HEK293 (cell line): ENCODE measurements around the gene CD28.

Experiments used
- CTCF ChIA-PET: fragments of 350-600 bp; formaldehyde crosslinking; extraction: SDS; loops from one replicate; lab custom pipeline; 2021; ENCODE audit warnings: antibody characterized with exemption; lab: Yijun Ruan, JAX
- POLR2A ChIA-PET: fragments of 300-600 bp; formaldehyde crosslinking; extraction: SDS; loops from one replicate; lab custom pipeline; 2020; ENCODE audit warnings: antibody characterized with exemption, inconsistent platforms; lab: Yijun Ruan, JAX
- H3K27ac ChIP-seq: fragments of 200-500 bp; sonication (Bioruptor generic); 2 replicates; pipeline ENCODE4 v1.5.1; 2014; ENCODE audit warnings: low read depth, low read length, control low read depth, inconsistent platforms; ENCODE audit errors: extremely low read depth
- H3K36me3 ChIP-seq, 2 experiments: fragments of 200-500 bp in 1 of 2; sonication (Bioruptor generic) in 1 of 2; 1 replicate in 1 of 2; 2 replicates in 1 of 2; pipeline ENCODE4 v1.5.1; 2014 to 2017; ENCODE audit warnings: inconsistent platforms in 2 of 2, low read length in 2 of 2; ENCODE audit not compliant: control insufficient read depth in 2 of 2, insufficient read depth in 1 of 2
- H3K4me1 ChIP-seq: fragments of 200-500 bp; sonication (Bioruptor generic); 2 replicates; pipeline ENCODE4 v1.5.1; 2014; ENCODE audit warnings: mild to moderate bottlenecking, low read length, inconsistent platforms; ENCODE audit not compliant: control insufficient read depth, insufficient read depth
- H3K4me3 ChIP-seq: 2 replicates; pipeline ENCODE4 v1.5.1; 2011; ENCODE audit warnings: low read depth, mild to moderate bottlenecking, control low read depth, low read length, moderate library complexity
- H3K9me3 ChIP-seq: fragments of 200-500 bp; sonication (Bioruptor generic); 2 replicates; pipeline ENCODE4 v1.5.1; 2014; ENCODE audit warnings: low read depth, low read length, inconsistent platforms; ENCODE audit not compliant: control insufficient read depth, insufficient read depth
- OVOL3 ChIP-seq: fragments of 450-650 bp; formaldehyde crosslinking; IDR thresholded peaks from 2 replicates; pipeline ENCODE4 v1.5.1; 2016; ENCODE audit warnings: missing biosample characterization, missing genetic modification characterization
- REPIN1 ChIP-seq: fragments of 450-650 bp; formaldehyde crosslinking; IDR thresholded peaks from 2 replicates; pipeline ENCODE4 v1.5.1; 2017; ENCODE audit warnings: missing biosample characterization, missing genetic modification characterization, low read depth
- SP3 ChIP-seq: fragments of 450-650 bp; formaldehyde crosslinking; IDR thresholded peaks from 2 replicates; pipeline ENCODE4 v1.5.1; 2016; ENCODE audit warnings: missing biosample characterization, missing genetic modification characterization
- SP7 ChIP-seq: fragments of 450-650 bp; formaldehyde crosslinking; IDR thresholded peaks from 2 replicates; pipeline ENCODE4 v1.5.1; 2016; ENCODE audit warnings: missing biosample characterization, missing genetic modification characterization
- ZBTB11 ChIP-seq: fragments of 450-650 bp; formaldehyde crosslinking; conservative IDR thresholded peaks from 2 replicates; pipeline ENCODE4 v1.5.1; 2016; ENCODE audit warnings: low read depth, missing biosample characterization, missing genetic modification characterization
- ZBTB26 ChIP-seq: fragments of 450-650 bp; formaldehyde crosslinking; optimal IDR thresholded peaks from 2 replicates; pipeline ENCODE3; 2016; ENCODE audit warnings: missing biosample characterization, mild to moderate bottlenecking, missing genetic modification characterization
- ZIC2 ChIP-seq: fragments of 450-650 bp; formaldehyde crosslinking; IDR thresholded peaks from 2 replicates; pipeline ENCODE4 v1.5.1; 2016; ENCODE audit warnings: missing biosample characterization, missing genetic modification characterization
- ZNF114 ChIP-seq: fragments of 450-650 bp; formaldehyde crosslinking; IDR thresholded peaks from 2 replicates; pipeline ENCODE4 v1.5.0; 2017; ENCODE audit warnings: missing biosample characterization, missing genetic modification characterization
- ZNF266 ChIP-seq: fragments of 450-650 bp; formaldehyde crosslinking; IDR thresholded peaks from 2 replicates; pipeline ENCODE4 v1.5.1; 2016; ENCODE audit warnings: missing biosample characterization, missing genetic modification characterization, low read depth
- ZNF404 ChIP-seq: fragments of 450-650 bp; formaldehyde crosslinking; IDR thresholded peaks from 2 replicates; pipeline ENCODE4 v1.5.1; 2017; ENCODE audit warnings: missing biosample characterization, missing genetic modification characterization
- ZNF423 ChIP-seq: fragments of 450-650 bp; formaldehyde crosslinking; IDR thresholded peaks from 2 replicates; pipeline ENCODE4 v1.5.1; 2016; ENCODE audit warnings: missing biosample characterization, missing genetic modification characterization
- ZNF600 ChIP-seq: fragments of 450-650 bp; formaldehyde crosslinking; IDR thresholded peaks from 2 replicates; pipeline ENCODE4 v1.5.1; 2016; ENCODE audit warnings: missing biosample characterization, missing genetic modification characterization
- ZNF629 ChIP-seq: fragments of 450-650 bp; formaldehyde crosslinking; IDR thresholded peaks from 2 replicates; pipeline ENCODE4 v1.5.1; 2017; ENCODE audit warnings: missing biosample characterization, missing genetic modification characterization
- ZNF639 ChIP-seq: fragments of 450-650 bp; formaldehyde crosslinking; IDR thresholded peaks from 2 replicates; pipeline ENCODE4 v1.5.1; 2016; ENCODE audit warnings: missing biosample characterization, missing genetic modification characterization
- ZNF654 ChIP-seq: fragments of 450-650 bp; formaldehyde crosslinking; IDR thresholded peaks from 2 replicates; pipeline ENCODE4 v1.5.1; 2016; ENCODE audit warnings: low read depth, missing biosample characterization, missing genetic modification characterization
- ZNF670 ChIP-seq: fragments of 450-650 bp; formaldehyde crosslinking; IDR thresholded peaks from 2 replicates; pipeline ENCODE4 v1.5.1; 2016; ENCODE audit warnings: missing biosample characterization, missing genetic modification characterization, low read depth
- ZNF747 ChIP-seq: fragments of 450-650 bp; formaldehyde crosslinking; IDR thresholded peaks from 2 replicates; pipeline ENCODE4 v1.5.1; 2016; ENCODE audit warnings: missing biosample characterization, missing genetic modification characterization

CD28 gene

GRCh38 chr2:203683932-203684556, 22.4 kb upstream of the CD28 start:
- no peaks in the 10 kb centered on the region for H3K4me1 ChIP-seq
- CTCF ChIA-PET = interaction anchor here (0.6 to 0.8 kb wide), 2 partner anchors 9 to 32 kb away, joined by 3 read pairs; no protein-coding TSS in a partner anchor
- H3K9me3 ChIP-seq = no peaks in the 10 kb centered on the region
- TF ChIP-seq ZNF423 (no peak), ZNF639 (tag by site-specific recombination) (no peak), ZNF266 (tag by site-specific recombination) (no peak), ZNF114 (tag by site-specific recombination) (no peak)
- TF ChIP-seq, all 188 proteins: peak for 0
- Histone ChIP-seq H3K4me3 (no peak overlapping the region), H3K27ac (no peak overlapping the region), H3K36me3 (no peaks in the 10 kb centered on the region)
- POLR2A ChIA-PET = no interaction called here

- no peaks in the 10 kb centered on the region for H3K36me3 ChIP-seq
- ChIA-PET CTCF (no interaction called here), POLR2A (no interaction called here)
- H3K27ac ChIP-seq = no peak overlapping the region
- H3K4me3 ChIP-seq = no peak overlapping the region
- no peaks in the 10 kb centered on the region for H3K4me1 ChIP-seq
- no peaks in the 10 kb centered on the region for H3K9me3 ChIP-seq
- TF ChIP-seq ZNF747 (tag by site-specific recombination) = no peak
- TF ChIP-seq ZBTB26 = no peak
- TF ChIP-seq ZNF404 (tag by site-specific recombination) = no peak
- TF ChIP-seq SP7 (tag by site-specific recombination) = no peak
- no peak for TF ChIP-seq SP3 (tag by site-specific recombination)
- no peak for TF ChIP-seq OVOL3
- TF ChIP-seq ZNF600 (tag by site-specific recombination) = no peak
- no peak for TF ChIP-seq ZIC2 (tag by site-specific recombination)
- TF ChIP-seq ZNF654 = no peak
- TF ChIP-seq ZBTB11 (tag by site-specific recombination) = no peak
- no peak for TF ChIP-seq REPIN1
- no peak for TF ChIP-seq ZNF629 (tag by site-specific recombination)
- no peak for TF ChIP-seq ZNF670 (tag by site-specific recombination)
Measured at GRCh38 chr2:203685081-203685621, 21.3 kb upstream of the CD28 start.
